Small intestine (tissue), 7 donors: ENCODE results near the gene C19orf81. TPM values are rescaled to one million over a fixed set of nuclear protein-coding genes. Genes with fewer than 3 reads are reported as not detected.
A peak's percentile ranks its signal among the peaks of the same experiment; 100 is the strongest.

ENCODE experiments used
- DNase-seq, 2 donors: peaks; one replicate each; pipeline versions ENCODE4 v3.0.0 to v3.0.0-alpha.2; 2013
- FAIRE-seq: peaks from 2 replicates; lab custom pipeline; 2012; peaks lifted over from hg19 to GRCh38; lab: Jason Lieb, UNC
- H3K27ac ChIP-seq, 3 donors: one replicate each; pipeline ENCODE4 v1.5.1; 2013; ENCODE audit warnings: low read length in 2 of 3, mild to moderate bottlenecking in 2 of 3, control low read depth in 1 of 3, inconsistent platforms in 1 of 3, low read depth in 1 of 3, moderate library complexity in 1 of 3
- H3K27me3 ChIP-seq, 3 donors: one replicate each; pipeline ENCODE4 v1.6.1; 2013; ENCODE audit warnings: low read length in 3 of 3, inconsistent platforms in 1 of 3; ENCODE audit not compliant: control insufficient read depth in 3 of 3, insufficient read depth in 3 of 3
- H3K36me3 ChIP-seq, 3 donors: one replicate each; pipeline ENCODE4 v1.6.1; 2013; ENCODE audit warnings: low read length in 3 of 3, inconsistent platforms in 1 of 3, low read depth in 1 of 3, mild to moderate bottlenecking in 1 of 3, moderate library complexity in 1 of 3; ENCODE audit not compliant: control insufficient read depth in 3 of 3, insufficient read depth in 2 of 3
- H3K4me1 ChIP-seq, 3 donors: one replicate each; pipeline ENCODE4 v1.6.1; 2013; ENCODE audit warnings: low read length in 2 of 3, inconsistent platforms in 1 of 3, low read depth in 1 of 3, mild to moderate bottlenecking in 1 of 3, moderate library complexity in 1 of 3; ENCODE audit not compliant: control insufficient read depth in 3 of 3, insufficient read depth in 2 of 3
- H3K4me3 ChIP-seq, 3 donors: one replicate each; pipeline ENCODE4 v1.5.1; 2013; ENCODE audit warnings: low read length in 3 of 3, control low read depth in 1 of 3, inconsistent platforms in 1 of 3, low read depth in 1 of 3, mild to moderate bottlenecking in 1 of 3, moderate library complexity in 1 of 3
- H3K9me3 ChIP-seq, 2 donors: one replicate each; pipeline ENCODE4 v1.6.1; 2013; ENCODE audit warnings: low read depth in 1 of 2, low read length in 1 of 2; ENCODE audit not compliant: control insufficient read depth in 2 of 2, insufficient read depth in 1 of 2
- WGBS, 3 donors: extraction: QIAGEN DNeasy Blood & Tissue Kit; methylation state at CpG; one replicate each; pipeline ENCODE4 v1.1.7; 2013; 5-methylcytosine and 5-hydroxymethylcytosine counted together
- polyA plus RNA-seq, 4 donors: library from polyadenylated mRNA; stranded (reverse) in 3 of 4; unstranded in 1 of 4; fragments of 200-250 nt in 3 of 4; fragments of 120-200 nt in 1 of 4; gene quantifications; one replicate each; pipeline versions ENCODE4 v1.2.1 to v1.2.3, GENCODE V29; 2013
- donor health status: healthy with polysubstance abuse.
- donor health status: control.
- donor health status: control.
- donor health status: Bipolar disorder and iron deficiency.
- donor health status: healthy.

The C19orf81 gene
- polyA plus RNA-seq, 4 donors, result 0.19 TPM; not detected in 3

- WGBS, 3 donors, result 63 to 70% (median 68%) methylated on average over 38 to 47 of the region's 47 CpGs
- H3K4me1 ChIP-seq, result no peaks in the 10 kb centered on the region
- no peaks in the 10 kb centered on the region for H3K9me3 ChIP-seq
- FAIRE-seq, result no peak
- H3K27ac ChIP-seq, result no peak overlapping the region
- no peak for DNase-seq
- H3K4me3 ChIP-seq, result no peak overlapping the region
- H3K27me3 ChIP-seq, result peaks cover 0 to 9% (median 6%) of the 10 kb centered on the region in 3 donors
- H3K36me3 ChIP-seq, result no peaks in the 10 kb centered on the region
Measured at GRCh38 chr19:50702871-50703829, 53.9 kb downstream of the C19orf81 start.

- H3K4me3 ChIP-seq, result no peak overlapping the region
- 31 to 41% (median 38%) methylated on average over 22 of the region's 22 CpGs for WGBS, 3 donors
- FAIRE-seq, result no peak
Measured at GRCh38 chr19:50703915-50704796, 54.9 kb downstream of the C19orf81 start.

GRCh38 chr19:50705422-50706019, 56.3 kb downstream of the C19orf81 start:
- Histone ChIP-seq H3K4me1 (no peaks in the 10 kb centered on the region), H3K36me3 (no peaks in the 10 kb centered on the region), H3K4me3 (no peak overlapping the region), H3K9me3 (no peaks in the 10 kb centered on the region), H3K27ac (no peak overlapping the region), H3K27me3 (peaks cover 0 to 9% (median 5%) of the 10 kb centered on the region in 3 donors)
- peak; percentile 9 to 19 for DNase-seq
- FAIRE-seq, result no peak
- 37 to 54% (median 44%) methylated on average over 9 of the region's 9 CpGs for WGBS, 3 donors

More at GRCh38 chr19:50703915-50704796, 54.9 kb downstream of the C19orf81 start:
- H3K27me3 ChIP-seq, result peaks cover 0 to 9% (median 5%) of the 10 kb centered on the region in 3 donors
- no peaks in the 10 kb centered on the region for H3K9me3 ChIP-seq
- DNase-seq, result no peak
- no peaks in the 10 kb centered on the region for H3K4me1 ChIP-seq
- no peak overlapping the region for H3K27ac ChIP-seq
- no peaks in the 10 kb centered on the region for H3K36me3 ChIP-seq

GRCh38 chr19:50706387-50706786, 57.1 kb downstream of the C19orf81 start:
- H3K36me3 ChIP-seq, result no peaks in the 10 kb centered on the region
- no peaks in the 10 kb centered on the region for H3K9me3 ChIP-seq
- no peaks in the 10 kb centered on the region for H3K4me1 ChIP-seq
- H3K27me3 ChIP-seq, result peaks cover 0 to 9% (median 5%) of the 10 kb centered on the region in 3 donors
- H3K4me3 ChIP-seq, result no peak overlapping the region
- FAIRE-seq, result no peak
- WGBS, 3 donors, result 54 to 66% (median 64%) methylated on average over 5 of the region's 5 CpGs
- H3K27ac ChIP-seq, result no peak overlapping the region
- DNase-seq, result no peak

- Histone ChIP-seq H3K4me3 (no peak overlapping the region), H3K4me1 (no peaks in the 10 kb centered on the region), H3K9me3 (no peaks in the 10 kb centered on the region), H3K27me3 (peaks cover 0 to 9% (median 5%) of the 10 kb centered on the region in 3 donors), H3K27ac (no peak overlapping the region), H3K36me3 (no peaks in the 10 kb centered on the region)
- FAIRE-seq, result no peak
- 49 to 60% (median 54%) methylated on average over 12 of the region's 12 CpGs for WGBS, 3 donors
- DNase-seq, result no peak
Measured at GRCh38 chr19:50708179-50708879, 59.1 kb downstream of the C19orf81 start.

Other genes starting within 250 kb of the C19orf81 start
- 10 to 100 TPM; 16.6 to 44.3 (median 31.4) TPM for gene SPIB, start 230.5 kb upstream of the C19orf81 start, polyA plus RNA-seq
- under 1 TPM in 2 of 4 donors, not detected in 2; 0.27 to 0.49 TPM for gene MYBPC2, start 216.6 kb upstream of the C19orf81 start, polyA plus RNA-seq
- 100 to 1,000 TPM in 2 of 4 donors, 10 to 100 TPM in 2; 53.7 to 164 (median 116) TPM for gene EMC10, start 172.9 kb upstream of the C19orf81 start, polyA plus RNA-seq
- gene GARIN5A, start 172.6 kb upstream of the C19orf81 start, polyA plus RNA-seq, result 1 to 10 TPM in 2 of 4 donors, under 1 TPM in 1, not detected in 1; 0.89 to 3.4 (median 2.1) TPM
- 10 to 100 TPM; 21.2 to 97.8 (median 74.1) TPM for gene JOSD2, start 138.3 kb upstream of the C19orf81 start, polyA plus RNA-seq
- gene ASPDH, start 135.5 kb upstream of the C19orf81 start, polyA plus RNA-seq, result 10 to 100 TPM in 2 of 4 donors, 1 to 10 TPM in 1, under 1 TPM in 1; 0.27 to 20.0 (median 11.5) TPM
- 1 to 10 TPM in 3 of 4 donors, not detected in 1; 1.1 to 5.4 (median 3.2) TPM for gene LRRC4B, start 81.0 kb upstream of the C19orf81 start, polyA plus RNA-seq
- under 1 TPM in 2 of 4 donors, not detected in 2; 0.15 to 0.57 TPM for gene SYT3, start 9.6 kb upstream of the C19orf81 start, polyA plus RNA-seq
- 1 to 10 TPM in 1 of 4 donors, under 1 TPM in 2, not detected in 1; under 0.01 to 1.4 (median 0.46) TPM for gene SHANK1, start 70.4 kb downstream of the C19orf81 start, polyA plus RNA-seq
- 10 to 100 TPM in 1 of 4 donors, 1 to 10 TPM in 2, not detected in 1; 1.4 to 11.4 (median 4.7) TPM for gene CLEC11A, start 73.9 kb downstream of the C19orf81 start, polyA plus RNA-seq
- not detected for gene GPR32, start 121.0 kb downstream of the C19orf81 start, polyA plus RNA-seq
- gene ACP4, start 141.0 kb downstream of the C19orf81 start, polyA plus RNA-seq, result under 1 TPM in 1 of 4 donors, not detected in 3; 0.03 TPM
- gene KLK1, start 174.3 kb downstream of the C19orf81 start, polyA plus RNA-seq, result 10 to 100 TPM; 12.5 to 48.9 (median 29.8) TPM
- under 1 TPM in 1 of 4 donors, not detected in 3; 0.24 TPM for gene KLK15, start 184.1 kb downstream of the C19orf81 start, polyA plus RNA-seq
- 1 to 10 TPM in 2 of 4 donors, under 1 TPM in 2; 0.07 to 1.6 (median 0.69) TPM for gene KLK3, start 205.5 kb downstream of the C19orf81 start, polyA plus RNA-seq
- gene KLK2, start 224.0 kb downstream of the C19orf81 start, polyA plus RNA-seq, result under 1 TPM in 2 of 4 donors, not detected in 2; 0.03 to 0.12 TPM